HG03558 (cell line): ENCODE data around the gene NCF2.
"Not testable (repeated sequence)": the region's sequence is repeated elsewhere in the genome, so short reads cannot be mapped to it uniquely, and the experiment has no call there.

Experiments used
- ATAC-seq: cut with Tn5 transposase; IDR thresholded peaks from one replicate; pipeline ENCODE4 v1.9.1; 2021; ENCODE audit warnings: moderate number of reproducible peaks; ENCODE audit not compliant: unreplicated experiment; ENCODE audit errors: extremely low read depth

Gene NCF2, protein sequence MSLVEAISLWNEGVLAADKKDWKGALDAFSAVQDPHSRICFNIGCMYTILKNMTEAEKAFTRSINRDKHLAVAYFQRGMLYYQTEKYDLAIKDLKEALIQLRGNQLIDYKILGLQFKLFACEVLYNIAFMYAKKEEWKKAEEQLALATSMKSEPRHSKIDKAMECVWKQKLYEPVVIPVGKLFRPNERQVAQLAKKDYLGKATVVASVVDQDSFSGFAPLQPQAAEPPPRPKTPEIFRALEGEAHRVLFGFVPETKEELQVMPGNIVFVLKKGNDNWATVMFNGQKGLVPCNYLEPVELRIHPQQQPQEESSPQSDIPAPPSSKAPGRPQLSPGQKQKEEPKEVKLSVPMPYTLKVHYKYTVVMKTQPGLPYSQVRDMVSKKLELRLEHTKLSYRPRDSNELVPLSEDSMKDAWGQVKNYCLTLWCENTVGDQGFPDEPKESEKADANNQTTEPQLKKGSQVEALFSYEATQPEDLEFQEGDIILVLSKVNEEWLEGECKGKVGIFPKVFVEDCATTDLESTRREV

DNA sequence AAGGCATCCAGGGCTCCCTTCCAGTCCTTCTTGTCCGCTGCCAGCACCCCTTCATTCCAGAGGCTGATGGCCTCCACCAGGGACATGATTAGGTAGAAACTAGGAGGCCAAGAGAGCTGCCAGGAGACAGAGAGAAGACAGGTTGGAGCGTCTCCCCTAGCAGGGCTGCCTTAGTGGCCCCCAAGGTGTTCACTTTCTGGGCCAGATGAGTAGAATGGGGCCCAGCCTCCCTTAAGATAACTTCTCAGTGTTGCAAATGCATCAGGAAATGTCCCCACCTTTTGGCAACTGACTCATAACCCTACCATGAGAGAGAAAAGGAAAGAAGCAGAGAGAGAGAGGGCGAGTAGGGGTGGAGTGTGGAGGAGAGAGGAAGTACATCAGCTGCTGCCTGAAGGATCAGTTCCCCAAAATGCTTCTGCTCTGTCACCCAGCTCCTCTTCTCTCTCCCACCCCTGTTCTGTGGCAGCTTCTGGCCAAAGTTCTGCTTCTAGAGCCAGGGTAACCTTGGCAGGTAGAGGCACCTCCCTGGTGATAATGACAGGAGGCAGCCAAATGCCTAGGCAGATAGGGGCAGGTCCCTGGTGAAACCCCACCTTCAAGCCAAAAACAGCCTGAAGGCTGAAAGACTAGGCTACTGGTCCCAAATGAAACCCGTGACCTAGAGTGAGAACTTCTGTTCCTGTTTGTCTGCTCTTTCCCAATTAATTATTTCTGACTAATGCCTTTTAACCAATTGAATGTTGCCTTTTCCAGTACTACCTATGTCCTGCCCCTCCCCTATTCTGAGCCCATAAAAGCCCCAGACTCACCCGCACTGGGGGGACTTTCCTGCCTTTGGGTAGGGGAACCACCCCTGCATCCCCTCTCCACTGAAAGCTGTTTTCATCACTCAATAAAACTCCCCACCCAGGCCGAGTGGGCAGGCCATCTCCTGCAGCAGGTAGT is at the start of gene NCF2:
TSS of gene NCF2 (minus strand) at position 216 of the 948 bp plus-strand sequence. CDS start at position 86, 130 bp downstream.
- peak; percentile 63 for ATAC-seq

DNA sequence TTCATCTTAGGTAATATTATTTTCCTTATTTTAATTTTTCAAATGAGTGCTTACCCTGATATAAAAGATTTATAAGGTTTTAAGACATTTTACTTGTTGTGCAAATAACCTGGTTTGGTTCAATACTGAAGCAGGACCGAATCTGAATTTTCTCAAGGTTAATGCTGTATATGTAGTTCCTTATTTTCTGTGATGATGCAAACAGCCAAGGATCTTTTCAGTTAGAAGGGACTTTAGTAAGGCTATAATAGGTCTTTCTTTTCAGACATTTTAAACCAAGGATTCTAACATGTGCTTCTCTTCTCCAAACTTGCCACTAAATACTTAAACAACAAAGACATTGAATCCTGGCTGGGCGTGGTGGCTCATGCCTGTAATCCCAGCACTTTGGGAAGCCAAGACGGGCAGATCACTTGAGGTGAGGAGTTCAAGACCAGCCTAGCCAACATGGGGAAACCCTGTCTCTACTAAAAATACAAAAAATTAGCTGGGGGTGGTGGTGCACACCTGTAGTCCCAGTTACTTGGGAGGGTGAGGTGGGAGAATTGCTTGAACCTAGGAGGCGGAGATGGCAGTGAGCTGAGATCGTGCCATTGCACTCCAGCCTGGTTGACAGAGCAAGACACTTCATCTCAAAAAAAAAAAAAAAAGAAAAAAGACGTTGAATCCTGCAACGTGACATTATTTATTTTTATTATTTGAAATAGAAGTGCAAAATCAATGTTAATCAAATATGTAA is 48.6 kb upstream of the NCF2 start:
- ATAC-seq, result no peak

DNA sequence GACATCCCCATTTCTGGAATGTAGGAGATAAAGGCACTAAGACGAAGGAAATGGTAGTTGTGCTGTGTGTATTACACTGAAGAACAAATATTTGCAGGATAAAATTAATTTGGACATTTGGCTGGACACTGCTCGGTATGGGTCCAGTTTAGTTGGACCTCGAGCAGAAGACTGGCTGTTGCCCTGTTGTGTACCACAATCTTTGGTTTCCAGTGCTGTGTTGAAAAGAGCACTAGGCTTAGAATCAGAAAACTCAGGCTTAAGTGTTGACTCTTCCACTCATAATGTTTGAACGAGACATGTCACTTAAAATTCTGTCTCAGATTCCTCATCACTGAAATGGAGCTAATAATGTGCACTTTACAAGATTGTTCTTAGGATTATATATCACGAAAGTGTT is 46.5 kb upstream of the NCF2 start:
- no peak for ATAC-seq

DNA sequence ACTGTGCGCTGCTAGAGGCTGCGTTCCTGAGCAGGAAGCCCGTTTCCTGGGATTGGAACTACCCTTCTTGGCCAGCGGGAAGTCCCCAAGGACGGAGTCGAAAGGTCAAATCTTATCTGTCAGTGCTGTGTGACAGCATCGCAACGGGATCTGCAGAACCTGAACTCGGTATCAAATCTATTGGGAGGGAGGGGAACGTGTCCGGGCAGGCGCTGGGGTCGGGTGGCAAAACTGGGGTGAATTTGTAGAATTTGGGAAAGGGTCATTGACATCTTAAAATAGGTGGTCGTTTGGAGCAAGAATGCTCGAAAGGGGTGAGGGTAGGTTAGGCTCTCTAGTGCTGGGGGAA is 46.0 kb upstream of the NCF2 start:
- no peak for ATAC-seq

DNA sequence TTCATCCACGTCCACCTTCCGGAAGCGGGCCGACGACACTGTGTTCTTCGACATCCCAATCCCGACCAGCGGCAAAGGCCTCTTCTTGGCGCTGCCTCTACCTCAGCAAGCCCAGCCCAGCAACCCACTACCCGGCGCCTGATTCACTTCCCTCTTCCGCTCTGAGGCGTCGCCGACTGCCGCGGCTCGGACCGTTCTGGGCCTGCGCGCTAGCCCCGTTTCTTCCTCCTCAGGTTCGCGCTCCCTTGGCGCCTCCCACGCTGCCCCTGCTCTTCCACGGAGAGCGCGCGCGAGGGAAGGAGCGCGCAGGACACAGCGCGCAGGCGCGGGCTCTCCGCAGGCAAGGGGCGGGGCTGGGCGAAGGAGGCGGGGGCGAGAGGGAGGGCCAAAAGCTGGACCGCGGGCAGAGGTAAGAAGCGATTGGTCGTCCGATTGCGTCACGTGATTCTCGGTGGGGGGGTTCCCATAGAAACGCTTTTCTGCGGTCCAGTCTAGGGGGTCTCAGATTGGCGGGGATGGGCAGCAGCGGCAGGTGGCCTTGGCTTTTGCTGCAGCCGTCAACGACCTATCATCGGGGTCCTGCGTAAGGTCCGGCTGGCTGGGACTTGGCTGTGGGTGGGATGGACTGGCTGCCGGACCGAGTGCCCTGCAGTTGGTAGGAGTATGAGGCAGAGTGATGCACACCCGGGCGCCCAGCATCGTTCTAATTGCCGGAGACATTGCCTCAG is 45.5 kb upstream of the NCF2 start, which contains the start of gene ARPC5:
TSS of gene ARPC5 (minus strand) at position 178 of the 728 bp plus-strand sequence. CDS start at position 54, 124 bp downstream.
- peak; percentile 62 for ATAC-seq

DNA sequence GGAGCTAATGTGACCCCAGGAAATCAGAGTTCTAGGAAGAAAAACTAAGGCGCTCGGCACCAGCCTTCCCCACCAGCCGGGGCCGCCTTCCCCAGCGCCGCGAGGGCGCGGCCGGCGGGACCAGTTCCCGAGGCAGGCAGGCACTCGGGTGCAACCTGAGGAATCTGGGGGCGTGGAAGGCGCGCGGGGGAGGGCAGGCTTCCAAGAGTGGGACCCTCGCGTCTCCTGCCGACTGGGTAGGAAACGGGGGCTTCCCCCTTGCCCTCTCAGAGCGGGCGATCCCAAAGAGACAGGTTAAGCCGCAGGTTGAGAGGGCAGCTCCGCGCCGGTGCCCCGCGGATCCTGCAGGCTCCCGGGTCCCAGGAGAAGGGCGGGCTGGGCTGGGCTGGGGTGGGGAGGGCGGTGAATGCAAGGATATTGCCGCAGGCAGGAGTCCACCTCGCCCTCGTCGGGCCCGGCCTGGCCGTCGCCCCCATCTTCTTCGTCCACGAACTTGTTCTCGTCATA is 44.9 kb upstream of the NCF2 start:
- no peak for ATAC-seq

DNA sequence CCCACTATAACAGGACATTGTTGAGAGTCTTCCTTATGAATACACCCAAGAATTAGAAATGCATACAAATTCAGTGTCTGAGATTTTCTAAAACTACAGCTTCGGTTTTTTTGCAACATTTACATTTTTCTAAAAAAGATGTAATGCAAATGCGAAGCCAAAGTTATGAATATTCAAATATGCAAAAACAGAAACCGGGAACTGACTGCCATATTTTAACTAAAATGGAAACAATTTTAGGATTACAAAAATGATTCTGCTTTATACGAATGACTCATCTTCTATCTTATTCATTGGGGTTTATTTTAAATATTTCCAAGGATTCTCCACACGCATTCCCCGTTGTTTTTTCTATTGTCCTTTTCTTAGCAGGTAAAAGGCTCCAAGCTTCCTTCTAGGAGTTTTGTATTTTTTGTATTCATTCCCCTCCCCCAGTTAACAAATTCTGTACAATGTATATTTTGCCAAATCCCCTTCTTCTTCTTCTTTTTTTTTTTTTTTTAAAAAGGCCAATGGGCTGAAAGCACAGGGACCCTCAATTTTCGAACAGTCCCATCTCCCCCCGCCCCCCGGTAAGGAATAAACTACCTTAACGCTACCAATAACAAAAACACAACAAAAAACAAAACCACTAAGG is 44.3 kb upstream of the NCF2 start:
- ATAC-seq, result no peak

DNA sequence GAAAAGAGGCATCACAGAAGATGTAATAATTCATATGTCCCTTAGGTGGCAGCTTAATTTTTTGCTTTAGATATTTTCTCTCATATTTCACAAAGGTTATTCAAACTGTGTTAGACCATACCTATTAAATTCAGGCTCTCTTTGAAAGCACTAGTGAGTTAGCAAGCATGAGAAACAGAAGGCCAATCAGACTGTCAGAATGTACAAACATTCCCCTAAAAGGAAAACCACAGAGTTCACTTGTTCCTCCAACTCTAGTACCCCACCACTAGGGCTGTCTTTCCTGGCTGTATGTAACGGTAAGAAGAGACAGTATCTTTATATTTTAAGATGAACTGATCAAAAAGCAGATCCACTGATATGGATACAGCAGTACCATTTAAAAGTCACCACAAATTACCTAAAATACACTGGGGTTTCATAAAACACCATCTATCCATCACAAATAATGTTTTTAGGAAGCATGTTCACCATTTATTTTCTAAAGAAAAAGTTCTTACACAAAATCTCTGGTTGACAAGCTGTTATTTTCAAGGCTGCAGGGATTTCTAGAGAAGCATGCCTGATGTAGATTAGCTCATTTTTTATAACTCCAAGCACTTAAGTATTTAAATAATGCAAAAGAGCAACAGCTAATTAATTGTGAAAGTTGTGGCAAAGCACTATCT is 43.6 kb upstream of the NCF2 start:
- peak; percentile 46 for ATAC-seq

DNA sequence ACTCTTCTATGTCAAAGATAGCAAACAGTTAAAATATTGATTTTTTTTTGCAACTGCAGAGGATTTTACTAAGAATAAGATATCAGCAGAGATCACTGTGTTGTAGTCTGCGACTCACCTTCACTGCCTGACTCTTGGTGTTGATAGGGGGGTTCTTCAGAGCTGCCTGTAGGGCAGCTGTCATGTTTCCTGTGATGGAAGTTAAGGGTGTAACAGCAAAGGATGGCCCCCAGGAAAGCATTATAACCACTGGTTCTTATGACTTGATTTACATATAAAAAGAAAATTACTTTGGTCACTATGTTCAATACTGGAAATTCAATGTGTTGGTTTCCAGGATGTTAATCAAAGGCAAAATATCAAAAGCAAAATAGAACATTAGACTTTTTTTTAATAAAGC is 42.7 kb upstream of the NCF2 start:
- ATAC-seq, result no peak

DNA sequence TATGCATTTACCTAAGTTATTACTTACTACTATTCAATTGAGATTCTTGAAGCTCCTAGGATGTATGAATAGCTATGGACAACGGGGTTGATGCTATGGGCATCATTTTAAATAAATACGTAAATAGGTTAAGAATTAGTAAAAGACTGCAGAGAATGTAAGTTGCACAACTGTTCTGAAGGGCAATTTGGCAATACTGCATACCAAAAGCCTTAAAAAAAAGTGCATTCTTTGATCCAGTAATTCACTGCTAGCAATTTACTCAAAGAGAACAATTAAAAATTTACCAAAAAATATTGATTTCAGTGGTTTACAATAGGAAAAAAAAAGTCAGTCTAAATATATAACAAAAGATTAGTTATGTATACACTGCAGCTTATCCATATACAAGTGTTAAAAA is 41.9 kb upstream of the NCF2 start:
- ATAC-seq, result no peak

DNA sequence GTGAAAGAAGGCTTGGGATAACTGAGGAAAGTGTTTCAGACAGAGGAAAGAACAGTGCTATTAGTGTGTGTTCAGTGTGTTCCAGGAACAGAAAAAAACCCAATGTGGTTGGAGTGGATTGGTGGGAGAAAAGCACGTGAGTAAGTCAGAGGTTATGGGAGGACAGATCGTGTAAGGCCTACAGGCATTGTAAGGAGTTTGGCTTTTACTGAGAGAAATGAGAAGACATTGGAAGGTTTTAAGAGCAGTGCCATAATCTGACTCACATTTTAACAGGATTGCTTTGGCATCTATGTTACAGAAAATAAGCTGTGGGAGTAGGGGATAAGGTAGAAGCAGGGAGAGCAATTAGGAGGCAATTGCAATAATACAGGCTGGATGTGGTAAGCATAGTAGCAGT is 40.5 kb upstream of the NCF2 start:
- no peak for ATAC-seq

DNA sequence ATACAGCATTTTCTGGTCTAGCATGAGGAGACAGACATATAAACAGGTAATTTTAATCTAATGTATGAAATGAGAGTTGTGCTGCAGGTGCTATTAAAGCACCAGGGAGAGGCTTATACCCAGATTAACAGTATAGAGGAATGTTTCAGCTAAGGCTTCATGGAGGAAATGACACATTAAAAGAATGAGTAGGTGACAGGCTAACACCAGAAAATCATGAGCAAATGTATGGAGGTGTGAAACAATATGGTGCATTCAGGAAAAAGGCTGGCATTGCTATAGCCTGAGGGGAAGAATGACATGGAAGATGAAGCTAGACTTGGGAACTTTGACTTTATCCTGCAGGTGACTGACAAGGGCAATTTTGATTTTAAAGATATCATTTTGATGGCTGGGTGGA is 38.3 kb upstream of the NCF2 start:
- no peak for ATAC-seq

DNA sequence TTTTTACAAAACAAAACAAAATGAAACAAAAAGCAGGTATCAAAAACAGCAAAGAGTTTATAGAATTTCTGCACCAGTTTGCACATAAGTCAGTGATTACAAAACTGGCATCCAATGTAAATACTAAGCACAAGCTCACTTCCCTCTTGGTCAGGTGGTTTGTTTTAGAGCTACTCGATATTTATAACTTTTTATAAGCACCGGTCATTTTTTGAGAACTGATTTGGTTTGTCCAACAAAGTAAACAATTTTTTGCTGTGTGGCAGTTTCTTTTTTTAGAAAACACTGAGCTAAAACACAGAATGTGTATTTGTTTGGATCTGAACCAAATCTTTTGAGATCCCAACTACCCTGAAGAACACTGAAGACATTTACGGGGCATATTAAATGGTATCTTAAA is 36.0 kb upstream of the NCF2 start:
- not testable (repeated sequence) for ATAC-seq

DNA sequence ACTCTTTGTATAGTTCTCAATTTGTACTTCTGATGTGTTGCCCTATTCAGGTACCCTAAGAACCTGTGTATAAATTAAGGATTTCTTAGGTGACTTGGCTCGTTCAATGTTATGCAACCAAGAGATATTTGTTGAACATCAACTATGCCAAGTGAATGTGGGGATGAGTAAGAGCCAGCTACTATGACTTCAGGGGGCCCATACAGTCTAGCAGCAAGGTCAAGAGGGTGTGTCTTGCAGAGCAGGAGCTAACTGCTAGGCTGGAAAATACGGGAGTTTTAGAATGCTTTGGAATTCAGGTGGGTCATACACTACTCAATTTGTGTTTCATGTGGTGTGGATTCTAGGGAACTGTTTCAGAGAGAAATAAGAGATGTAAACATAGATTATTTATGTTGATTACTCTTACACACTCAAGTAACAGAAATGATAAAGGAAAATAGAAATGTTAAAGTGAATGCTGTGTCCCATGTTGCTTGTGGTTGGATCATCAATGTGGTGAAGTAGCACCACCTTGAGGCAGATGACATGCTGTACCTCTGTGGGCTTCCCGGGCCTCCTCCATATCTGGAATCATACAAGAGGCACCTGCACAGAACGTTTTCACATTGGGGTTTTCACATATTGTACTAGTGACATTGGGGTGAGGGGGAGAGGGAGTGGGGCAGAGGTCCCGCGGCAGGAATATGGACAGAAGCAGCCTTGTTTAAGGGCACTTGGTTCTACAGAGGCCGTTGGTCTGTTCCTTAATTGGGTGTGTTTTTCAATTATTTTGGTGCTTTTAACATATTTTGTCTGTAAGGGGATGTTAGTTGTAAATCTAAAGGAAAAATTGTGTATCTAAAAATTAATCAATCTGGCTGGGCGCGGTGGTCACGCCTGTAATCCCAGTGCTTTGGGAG is 32.9 kb upstream of the NCF2 start:
- peak; percentile 84 for ATAC-seq

DNA sequence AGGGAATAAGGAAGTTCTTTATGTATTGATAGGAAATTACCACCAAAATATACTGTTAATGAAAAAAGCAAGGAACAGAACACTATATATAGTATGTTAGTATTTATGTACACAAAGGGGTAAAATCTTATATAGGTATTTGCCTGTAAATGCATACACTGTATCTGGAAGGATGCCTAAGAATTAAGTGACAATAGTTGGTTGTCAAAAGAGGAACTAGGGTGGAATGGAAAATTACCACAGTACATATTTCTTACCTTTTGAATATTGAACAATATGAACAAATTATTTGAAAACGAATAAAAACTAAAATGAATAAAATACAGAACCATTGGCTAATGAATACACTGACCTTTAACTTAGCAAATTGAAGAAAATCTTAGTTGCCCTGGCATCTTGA is 31.8 kb upstream of the NCF2 start:
- ATAC-seq, result no peak

DNA sequence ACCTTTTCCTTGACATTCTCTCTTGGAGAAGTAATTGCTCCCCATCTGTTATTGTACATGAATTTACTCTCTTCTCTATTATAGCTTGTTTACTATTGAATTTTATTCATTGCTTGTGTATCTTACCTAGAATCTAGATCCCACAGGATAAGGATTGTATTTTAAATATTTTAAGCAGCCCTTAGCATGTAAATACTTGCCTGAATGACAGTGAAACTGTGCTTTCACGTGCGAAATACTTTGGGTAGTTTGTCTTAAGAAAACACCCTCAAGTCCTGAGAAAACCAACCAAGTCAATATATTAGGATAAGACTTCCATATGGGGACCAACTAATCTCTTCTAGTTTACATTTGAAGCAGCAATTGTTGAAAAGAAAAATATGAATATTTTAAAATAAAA is 30.1 kb upstream of the NCF2 start:
- no peak for ATAC-seq

DNA sequence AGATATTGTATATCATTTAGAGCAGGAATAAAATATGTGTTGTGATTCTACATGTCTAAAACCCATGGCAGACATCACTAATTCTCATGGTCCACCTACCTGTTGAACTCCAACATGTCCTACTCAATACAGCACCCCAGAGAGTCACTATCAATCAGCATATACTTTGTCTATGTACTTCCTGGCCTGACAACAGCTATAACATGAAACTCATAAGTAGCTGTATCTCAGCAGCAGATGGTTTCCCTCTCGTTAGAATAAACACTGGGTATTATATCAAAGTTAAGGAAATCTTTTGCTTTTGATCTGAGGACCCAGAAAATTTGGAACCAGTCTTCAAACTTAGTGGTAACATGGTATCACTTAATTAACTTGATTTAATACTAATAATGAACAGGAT is 29.5 kb upstream of the NCF2 start:
- ATAC-seq, result no peak
